PFSK-1 (cell line): ENCODE measurements around the gene IDI1.

Experiments
- POLR2AphosphoS5 ChIP-seq: IDR thresholded peaks from 2 replicates; pipeline ENCODE4 v1.6.1; 2012; ENCODE audit warnings: low read depth, mild to moderate bottlenecking, control low read depth, low read length, moderate library complexity
- SIN3A ChIP-seq: IDR thresholded peaks from 2 replicates; pipeline ENCODE4 v1.6.1; 2012; ENCODE audit warnings: mild to moderate bottlenecking, low read length, moderate library complexity, borderline replicate concordance; ENCODE audit not compliant: insufficient read depth
- TAF1 ChIP-seq: IDR thresholded peaks from 2 replicates; pipeline ENCODE4 v1.6.1; 2012; ENCODE audit warnings: low read length, control low read depth, borderline replicate concordance; ENCODE audit not compliant: insufficient read depth

- TF ChIP-seq TAF1 (no peak), SIN3A (no peak), POLR2AphosphoS5 (no peak)
Observed at GRCh38 chr10:1045415-1045814, 3.5 kb downstream of the IDI1 start.
